HEK293 (cell line): Measurements from ENCODE around the gene NAA25.

Source experiments
- CTCF ChIA-PET: fragments of 350-600 bp; formaldehyde crosslinking; extraction: SDS; loops from one replicate; lab custom pipeline; 2021; ENCODE audit warnings: antibody characterized with exemption; lab: Yijun Ruan, JAX
- POLR2A ChIA-PET: fragments of 300-600 bp; formaldehyde crosslinking; extraction: SDS; loops from one replicate; lab custom pipeline; 2020; ENCODE audit warnings: antibody characterized with exemption, inconsistent platforms; lab: Yijun Ruan, JAX
- H3K27ac ChIP-seq: fragments of 200-500 bp; sonication (Bioruptor generic); 2 replicates; pipeline ENCODE4 v1.5.1; 2014; ENCODE audit warnings: low read depth, low read length, control low read depth, inconsistent platforms; ENCODE audit errors: extremely low read depth
- H3K36me3 ChIP-seq, 2 experiments: fragments of 200-500 bp in 1 of 2; sonication (Bioruptor generic) in 1 of 2; 1 replicate in 1 of 2; 2 replicates in 1 of 2; pipeline ENCODE4 v1.5.1; 2014 to 2017; ENCODE audit warnings: inconsistent platforms in 2 of 2, low read length in 2 of 2; ENCODE audit not compliant: control insufficient read depth in 2 of 2, insufficient read depth in 1 of 2
- H3K4me1 ChIP-seq: fragments of 200-500 bp; sonication (Bioruptor generic); 2 replicates; pipeline ENCODE4 v1.5.1; 2014; ENCODE audit warnings: mild to moderate bottlenecking, low read length, inconsistent platforms; ENCODE audit not compliant: control insufficient read depth, insufficient read depth
- H3K4me3 ChIP-seq: 2 replicates; pipeline ENCODE4 v1.5.1; 2011; ENCODE audit warnings: low read depth, mild to moderate bottlenecking, control low read depth, low read length, moderate library complexity
- H3K9me3 ChIP-seq: fragments of 200-500 bp; sonication (Bioruptor generic); 2 replicates; pipeline ENCODE4 v1.5.1; 2014; ENCODE audit warnings: low read depth, low read length, inconsistent platforms; ENCODE audit not compliant: control insufficient read depth, insufficient read depth
- GLI4 ChIP-seq: fragments of 450-650 bp; formaldehyde crosslinking; IDR thresholded peaks from 2 replicates; pipeline ENCODE4 v1.5.1; 2016; ENCODE audit warnings: missing biosample characterization, missing genetic modification characterization
- HOXD13 ChIP-seq: sonication (generic); formaldehyde crosslinking; IDR thresholded peaks from 2 replicates; pipeline ENCODE4 v1.8.0; 2022; ENCODE audit warnings: missing genetic modification reagents, borderline replicate concordance
- KLF16 ChIP-seq: fragments of 450-650 bp; formaldehyde crosslinking; IDR thresholded peaks from 2 replicates; pipeline ENCODE4 v1.5.1; 2017; ENCODE audit warnings: missing biosample characterization, missing genetic modification characterization
- SCRT1 ChIP-seq: fragments of 450-650 bp; formaldehyde crosslinking; IDR thresholded peaks from 2 replicates; pipeline ENCODE4 v1.5.1; 2016; ENCODE audit warnings: missing biosample characterization, missing genetic modification characterization, borderline replicate concordance
- SP2 ChIP-seq: fragments of 450-650 bp; formaldehyde crosslinking; IDR thresholded peaks from 2 replicates; pipeline ENCODE4 v1.5.1; 2016; ENCODE audit warnings: missing biosample characterization, missing genetic modification characterization
- ZNF138 ChIP-seq: fragments of 450-650 bp; formaldehyde crosslinking; IDR thresholded peaks from 2 replicates; pipeline ENCODE4 v1.5.1; 2016; ENCODE audit warnings: missing biosample characterization, missing genetic modification characterization, borderline replicate concordance
- ZNF157 ChIP-seq: fragments of 450-650 bp; formaldehyde crosslinking; IDR thresholded peaks from 2 replicates; pipeline ENCODE4 v1.5.1; 2016; ENCODE audit warnings: missing biosample characterization, missing genetic modification characterization
- ZNF175 ChIP-seq: fragments of 450-650 bp; formaldehyde crosslinking; IDR thresholded peaks from 2 replicates; pipeline ENCODE4 v1.5.1; 2016; ENCODE audit warnings: missing biosample characterization, missing genetic modification characterization
- ZNF2 ChIP-seq: fragments of 450-650 bp; formaldehyde crosslinking; IDR thresholded peaks from 2 replicates; pipeline ENCODE4 v1.5.1; 2016; ENCODE audit warnings: missing biosample characterization, missing genetic modification characterization
- ZNF214 ChIP-seq: fragments of 450-650 bp; formaldehyde crosslinking; IDR thresholded peaks from 2 replicates; pipeline ENCODE4 v1.5.1; 2017; ENCODE audit warnings: missing biosample characterization, mild to moderate bottlenecking, missing genetic modification characterization, borderline replicate concordance
- ZNF223 ChIP-seq: fragments of 450-650 bp; formaldehyde crosslinking; IDR thresholded peaks from 2 replicates; pipeline ENCODE4 v1.5.1; 2016; ENCODE audit warnings: missing biosample characterization, missing genetic modification characterization
- ZNF239 ChIP-seq: fragments of 450-650 bp; formaldehyde crosslinking; IDR thresholded peaks from 2 replicates; pipeline ENCODE4 v1.5.1; 2016; ENCODE audit warnings: missing biosample characterization, missing genetic modification characterization
- ZNF404 ChIP-seq: fragments of 450-650 bp; formaldehyde crosslinking; IDR thresholded peaks from 2 replicates; pipeline ENCODE4 v1.5.1; 2017; ENCODE audit warnings: missing biosample characterization, missing genetic modification characterization
- ZNF473 ChIP-seq: fragments of 450-650 bp; formaldehyde crosslinking; IDR thresholded peaks from 2 replicates; pipeline ENCODE4 v1.5.1; 2017; ENCODE audit warnings: missing biosample characterization, missing genetic modification characterization
- ZNF558 ChIP-seq: fragments of 450-650 bp; formaldehyde crosslinking; IDR thresholded peaks from 2 replicates; pipeline ENCODE4 v1.5.1; 2016; ENCODE audit warnings: missing biosample characterization, missing genetic modification characterization
- ZNF585B ChIP-seq: fragments of 450-650 bp; formaldehyde crosslinking; IDR thresholded peaks from 2 replicates; pipeline ENCODE4 v1.5.1; 2016; ENCODE audit warnings: missing biosample characterization, missing genetic modification characterization
- ZNF664 ChIP-seq: fragments of 450-650 bp; formaldehyde crosslinking; IDR thresholded peaks from 2 replicates; pipeline ENCODE4 v1.5.1; 2016; ENCODE audit warnings: missing biosample characterization, missing genetic modification characterization
- ZNF670 ChIP-seq: fragments of 450-650 bp; formaldehyde crosslinking; IDR thresholded peaks from 2 replicates; pipeline ENCODE4 v1.5.1; 2016; ENCODE audit warnings: missing biosample characterization, missing genetic modification characterization, low read depth
- ZNF776 ChIP-seq: fragments of 450-650 bp; formaldehyde crosslinking; IDR thresholded peaks from 2 replicates; pipeline ENCODE4 v1.5.0; 2017; ENCODE audit warnings: missing biosample characterization, missing genetic modification characterization, borderline replicate concordance
- ZSCAN30 ChIP-seq: fragments of 450-650 bp; IDR thresholded peaks from 2 replicates; pipeline ENCODE4 v1.5.1; 2018; ENCODE audit warnings: missing biosample characterization, mild to moderate bottlenecking, missing genetic modification characterization, moderate library complexity
- TF ChIP-seq, protein P1 (sequence below): fragments of 450-650 bp; formaldehyde crosslinking; conservative IDR thresholded peaks from 2 replicates; pipeline ENCODE4 v1.5.1; 2016; ENCODE audit warnings: low read depth, missing biosample characterization, missing genetic modification characterization
- TF ChIP-seq, protein P2 (sequence below): fragments of 450-650 bp; formaldehyde crosslinking; IDR thresholded peaks from 2 replicates; pipeline ENCODE4; 2016; ENCODE audit warnings: missing biosample characterization, missing genetic modification characterization
- TF ChIP-seq, protein P3 (sequence below): fragments of 450-650 bp; formaldehyde crosslinking; IDR thresholded peaks from 2 replicates; pipeline ENCODE4 v1.5.1; 2016; ENCODE audit warnings: missing biosample characterization, missing genetic modification characterization
- TF ChIP-seq, protein P4 (sequence below): fragments of 450-650 bp; formaldehyde crosslinking; IDR thresholded peaks from 2 replicates; pipeline ENCODE4 v1.5.1; 2016; ENCODE audit warnings: missing biosample characterization, missing genetic modification characterization, borderline replicate concordance

NAA25 gene

DNA sequence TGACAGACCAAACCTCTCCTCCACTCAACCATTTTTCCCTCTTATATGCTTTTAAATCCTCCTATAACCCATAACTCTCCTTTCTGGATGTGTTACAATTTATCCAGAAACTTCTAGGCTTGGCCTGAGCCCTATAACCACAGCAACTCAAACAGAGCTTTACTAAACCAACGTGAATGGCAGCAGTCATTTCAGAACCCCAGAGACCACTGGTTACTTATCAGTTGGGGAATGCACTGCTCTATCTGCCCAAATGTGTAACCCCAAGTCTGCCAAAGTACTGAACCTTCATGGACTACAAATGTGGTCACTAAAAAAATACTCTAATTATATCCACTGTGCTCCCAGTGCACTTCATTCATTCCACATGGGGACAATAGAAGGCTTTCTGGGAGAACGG lies 42.0 kb downstream of the NAA25 start:
- no peaks in the 10 kb centered on the region for H3K9me3 ChIP-seq
- H3K4me1 ChIP-seq = no peaks in the 10 kb centered on the region
- peaks cover 85 to 87% of the 10 kb centered on the region in 2 experiments for H3K36me3 ChIP-seq
- POLR2A ChIA-PET = no interaction called here
- TF ChIP-seq, protein P1, sequence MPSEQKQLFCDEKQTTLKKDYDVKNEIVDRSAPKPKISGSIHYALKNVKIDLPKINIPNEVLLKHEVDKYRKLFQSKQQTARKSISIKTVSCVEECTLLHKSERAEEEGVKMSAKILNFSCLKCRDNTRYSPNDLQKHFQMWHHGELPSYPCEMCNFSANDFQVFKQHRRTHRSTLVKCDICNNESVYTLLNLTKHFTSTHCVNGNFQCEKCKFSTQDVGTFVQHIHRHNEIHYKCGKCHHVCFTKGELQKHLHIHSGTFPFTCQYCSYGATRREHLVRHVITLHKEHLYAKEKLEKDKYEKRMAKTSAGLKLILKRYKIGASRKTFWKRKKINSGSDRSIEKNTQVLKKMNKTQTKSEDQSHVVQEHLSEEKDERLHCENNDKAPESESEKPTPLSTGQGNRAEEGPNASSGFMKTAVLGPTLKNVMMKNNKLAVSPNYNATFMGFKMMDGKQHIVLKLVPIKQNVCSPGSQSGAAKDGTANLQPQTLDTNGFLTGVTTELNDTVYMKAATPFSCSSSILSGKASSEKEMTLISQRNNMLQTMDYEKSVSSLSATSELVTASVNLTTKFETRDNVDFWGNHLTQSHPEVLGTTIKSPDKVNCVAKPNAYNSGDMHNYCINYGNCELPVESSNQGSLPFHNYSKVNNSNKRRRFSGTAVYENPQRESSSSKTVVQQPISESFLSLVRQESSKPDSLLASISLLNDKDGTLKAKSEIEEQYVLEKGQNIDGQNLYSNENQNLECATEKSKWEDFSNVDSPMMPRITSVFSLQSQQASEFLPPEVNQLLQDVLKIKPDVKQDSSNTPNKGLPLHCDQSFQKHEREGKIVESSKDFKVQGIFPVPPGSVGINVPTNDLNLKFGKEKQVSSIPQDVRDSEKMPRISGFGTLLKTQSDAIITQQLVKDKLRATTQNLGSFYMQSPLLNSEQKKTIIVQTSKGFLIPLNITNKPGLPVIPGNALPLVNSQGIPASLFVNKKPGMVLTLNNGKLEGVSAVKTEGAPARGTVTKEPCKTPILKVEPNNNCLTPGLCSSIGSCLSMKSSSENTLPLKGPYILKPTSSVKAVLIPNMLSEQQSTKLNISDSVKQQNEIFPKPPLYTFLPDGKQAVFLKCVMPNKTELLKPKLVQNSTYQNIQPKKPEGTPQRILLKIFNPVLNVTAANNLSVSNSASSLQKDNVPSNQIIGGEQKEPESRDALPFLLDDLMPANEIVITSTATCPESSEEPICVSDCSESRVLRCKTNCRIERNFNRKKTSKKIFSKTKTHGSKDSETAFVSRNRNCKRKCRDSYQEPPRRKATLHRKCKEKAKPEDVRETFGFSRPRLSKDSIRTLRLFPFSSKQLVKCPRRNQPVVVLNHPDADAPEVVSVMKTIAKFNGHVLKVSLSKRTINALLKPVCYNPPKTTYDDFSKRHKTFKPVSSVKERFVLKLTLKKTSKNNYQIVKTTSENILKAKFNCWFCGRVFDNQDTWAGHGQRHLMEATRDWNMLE (tag by site-specific recombination) = no peak
- TF ChIP-seq ZSCAN30 (tag by site-specific recombination) (no peak), SCRT1 (no peak), ZNF138 (tag by site-specific recombination) (no peak), GLI4 (tag by site-specific recombination) (no peak), HOXD13 (no peak), ZNF214 (tag by site-specific recombination) (no peak), ZNF664 (tag by site-specific recombination) (no peak), ZNF670 (no peak)
- TF ChIP-seq, protein P2, sequence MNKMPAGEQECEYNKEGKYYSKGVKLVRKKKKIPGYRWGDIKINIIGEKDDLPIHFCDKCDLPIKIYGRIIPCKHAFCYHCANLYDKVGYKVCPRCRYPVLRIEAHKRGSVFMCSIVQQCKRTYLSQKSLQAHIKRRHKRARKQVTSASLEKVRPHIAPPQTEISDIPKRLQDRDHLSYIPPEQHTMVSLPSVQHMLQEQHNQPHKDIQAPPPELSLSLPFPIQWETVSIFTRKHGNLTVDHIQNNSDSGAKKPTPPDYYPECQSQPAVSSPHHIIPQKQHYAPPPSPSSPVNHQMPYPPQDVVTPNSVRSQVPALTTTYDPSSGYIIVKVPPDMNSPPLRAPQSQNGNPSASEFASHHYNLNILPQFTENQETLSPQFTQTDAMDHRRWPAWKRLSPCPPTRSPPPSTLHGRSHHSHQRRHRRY (tag by site-specific recombination) = no peak
- TF ChIP-seq, all 188 proteins: peak for 0
- CTCF ChIA-PET = no interaction called here
- H3K4me3 ChIP-seq = no peak overlapping the region
- H3K27ac ChIP-seq = no peak overlapping the region

DNA sequence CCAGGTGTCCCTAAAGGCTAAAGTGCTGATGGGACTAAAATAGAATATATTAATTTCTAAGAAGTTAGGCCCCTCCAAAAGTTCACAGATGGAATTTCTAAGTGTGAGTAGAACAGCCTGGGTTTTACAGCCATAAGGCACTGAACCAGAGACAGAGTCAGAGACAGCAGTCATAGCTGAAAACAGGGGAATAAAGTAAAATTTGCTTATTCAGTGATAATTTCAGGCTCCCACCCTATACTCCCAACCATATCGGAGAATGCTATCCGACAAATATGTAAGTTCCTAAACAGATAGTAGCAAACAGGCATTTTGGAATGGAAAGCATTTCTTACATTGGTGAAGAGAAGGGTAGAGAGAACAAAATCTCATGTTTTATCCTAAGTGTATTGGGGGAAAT lies 45.3 kb downstream of the NAA25 start:
- H3K4me3 ChIP-seq = no peak overlapping the region
- H3K27ac ChIP-seq = no peak overlapping the region
- peaks cover 69 to 87% of the 10 kb centered on the region in 2 experiments for H3K36me3 ChIP-seq
- H3K9me3 ChIP-seq = no peaks in the 10 kb centered on the region
- POLR2A ChIA-PET = no interaction called here
- no peaks in the 10 kb centered on the region for H3K4me1 ChIP-seq
- CTCF ChIA-PET = no interaction called here
- TF ChIP-seq ZNF585B (tag by site-specific recombination) (no peak), ZSCAN30 (tag by site-specific recombination) (no peak), ZNF2 (tag by site-specific recombination) (no peak), KLF16 (no peak), ZNF239 (no peak), ZNF776 (tag by site-specific recombination) (no peak), ZNF404 (no peak), SP2 (no peak), ZNF558 (tag by site-specific recombination) (no peak), ZNF223 (tag by site-specific recombination) (no peak), ZNF473 (tag by site-specific recombination) (no peak), ZNF157 (tag by site-specific recombination) (no peak), ZNF175 (tag by site-specific recombination) (no peak), GLI4 (tag by site-specific recombination) (no peak)
- TF ChIP-seq, protein P3, sequence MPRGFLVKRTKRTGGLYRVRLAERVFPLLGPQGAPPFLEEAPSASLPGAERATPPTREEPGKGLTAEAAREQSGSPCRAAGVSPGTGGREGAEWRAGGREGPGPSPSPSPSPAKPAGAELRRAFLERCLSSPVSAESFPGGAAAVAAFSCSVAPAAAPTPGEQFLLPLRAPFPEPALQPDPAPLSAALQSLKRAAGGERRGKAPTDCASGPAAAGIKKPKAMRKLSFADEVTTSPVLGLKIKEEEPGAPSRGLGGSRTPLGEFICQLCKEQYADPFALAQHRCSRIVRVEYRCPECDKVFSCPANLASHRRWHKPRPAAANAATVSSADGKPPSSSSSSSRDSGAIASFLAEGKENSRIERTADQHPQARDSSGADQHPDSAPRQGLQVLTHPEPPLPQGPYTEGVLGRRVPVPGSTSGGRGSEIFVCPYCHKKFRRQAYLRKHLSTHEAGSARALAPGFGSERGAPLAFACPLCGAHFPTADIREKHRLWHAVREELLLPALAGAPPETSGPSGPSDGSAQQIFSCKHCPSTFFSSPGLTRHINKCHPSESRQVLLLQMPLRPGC (tag by site-specific recombination) = no peak
- TF ChIP-seq, protein P4, sequence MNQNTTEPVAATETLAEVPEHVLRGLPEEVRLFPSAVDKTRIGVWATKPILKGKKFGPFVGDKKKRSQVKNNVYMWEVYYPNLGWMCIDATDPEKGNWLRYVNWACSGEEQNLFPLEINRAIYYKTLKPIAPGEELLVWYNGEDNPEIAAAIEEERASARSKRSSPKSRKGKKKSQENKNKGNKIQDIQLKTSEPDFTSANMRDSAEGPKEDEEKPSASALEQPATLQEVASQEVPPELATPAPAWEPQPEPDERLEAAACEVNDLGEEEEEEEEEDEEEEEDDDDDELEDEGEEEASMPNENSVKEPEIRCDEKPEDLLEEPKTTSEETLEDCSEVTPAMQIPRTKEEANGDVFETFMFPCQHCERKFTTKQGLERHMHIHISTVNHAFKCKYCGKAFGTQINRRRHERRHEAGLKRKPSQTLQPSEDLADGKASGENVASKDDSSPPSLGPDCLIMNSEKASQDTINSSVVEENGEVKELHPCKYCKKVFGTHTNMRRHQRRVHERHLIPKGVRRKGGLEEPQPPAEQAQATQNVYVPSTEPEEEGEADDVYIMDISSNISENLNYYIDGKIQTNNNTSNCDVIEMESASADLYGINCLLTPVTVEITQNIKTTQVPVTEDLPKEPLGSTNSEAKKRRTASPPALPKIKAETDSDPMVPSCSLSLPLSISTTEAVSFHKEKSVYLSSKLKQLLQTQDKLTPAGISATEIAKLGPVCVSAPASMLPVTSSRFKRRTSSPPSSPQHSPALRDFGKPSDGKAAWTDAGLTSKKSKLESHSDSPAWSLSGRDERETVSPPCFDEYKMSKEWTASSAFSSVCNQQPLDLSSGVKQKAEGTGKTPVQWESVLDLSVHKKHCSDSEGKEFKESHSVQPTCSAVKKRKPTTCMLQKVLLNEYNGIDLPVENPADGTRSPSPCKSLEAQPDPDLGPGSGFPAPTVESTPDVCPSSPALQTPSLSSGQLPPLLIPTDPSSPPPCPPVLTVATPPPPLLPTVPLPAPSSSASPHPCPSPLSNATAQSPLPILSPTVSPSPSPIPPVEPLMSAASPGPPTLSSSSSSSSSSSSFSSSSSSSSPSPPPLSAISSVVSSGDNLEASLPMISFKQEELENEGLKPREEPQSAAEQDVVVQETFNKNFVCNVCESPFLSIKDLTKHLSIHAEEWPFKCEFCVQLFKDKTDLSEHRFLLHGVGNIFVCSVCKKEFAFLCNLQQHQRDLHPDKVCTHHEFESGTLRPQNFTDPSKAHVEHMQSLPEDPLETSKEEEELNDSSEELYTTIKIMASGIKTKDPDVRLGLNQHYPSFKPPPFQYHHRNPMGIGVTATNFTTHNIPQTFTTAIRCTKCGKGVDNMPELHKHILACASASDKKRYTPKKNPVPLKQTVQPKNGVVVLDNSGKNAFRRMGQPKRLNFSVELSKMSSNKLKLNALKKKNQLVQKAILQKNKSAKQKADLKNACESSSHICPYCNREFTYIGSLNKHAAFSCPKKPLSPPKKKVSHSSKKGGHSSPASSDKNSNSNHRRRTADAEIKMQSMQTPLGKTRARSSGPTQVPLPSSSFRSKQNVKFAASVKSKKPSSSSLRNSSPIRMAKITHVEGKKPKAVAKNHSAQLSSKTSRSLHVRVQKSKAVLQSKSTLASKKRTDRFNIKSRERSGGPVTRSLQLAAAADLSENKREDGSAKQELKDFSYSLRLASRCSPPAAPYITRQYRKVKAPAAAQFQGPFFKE (tag by site-specific recombination) = no peak
